ENCODE results near the gene CYP2W1. TPM values are rescaled to one million over a fixed set of nuclear protein-coding genes. Genes with fewer than 3 reads are reported as not detected.

CYP2W1 gene
- total RNA-seq, 1 experiment from 2014 or later, result not detected

- ChIA-PET CTCF (no interaction called here), POLR2A (ENCODE audit: unreplicated experiment) (no interaction called here)
- BruUV-seq (replicated peaks), result no TSS peak
Measured at GRCh38 chr7:984361-985126, 1.6 kb downstream of the CYP2W1 start.

DNA sequence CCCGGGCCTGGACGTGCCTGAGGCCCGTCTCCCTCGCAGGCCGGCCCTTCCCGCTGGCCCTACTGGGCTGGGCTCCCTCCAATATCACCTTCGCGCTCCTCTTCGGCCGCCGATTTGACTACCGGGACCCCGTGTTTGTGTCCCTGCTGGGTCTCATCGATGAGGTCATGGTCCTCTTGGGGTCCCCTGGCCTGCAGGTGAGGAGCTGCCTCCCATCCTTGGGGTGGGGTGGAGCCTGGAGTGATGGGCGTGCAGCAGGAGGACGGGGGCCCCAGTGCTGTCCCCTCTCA is 2.1 kb downstream of the CYP2W1 start:
- Histone ChIP-seq H3K36me3 (ENCODE audit: low read depth, low read length) (no peaks in the 10 kb centered on the region), H3K4me2 (ENCODE audit: low read length) (no peak overlapping the region), H3K9ac (ENCODE audit: low read length) (no peak overlapping the region), H2AFZ (ENCODE audit: low read length) (no peak overlapping the region), H3K27me3 (ENCODE audit: low read length) (no peaks in the 10 kb centered on the region), H3K4me1 (ENCODE audit: insufficient read depth, low read length) (no peaks in the 10 kb centered on the region), H3K27ac (ENCODE audit: low read length) (no peak overlapping the region), H3F3A (ENCODE audit: low read length, unreplicated experiment) (no peaks in the 10 kb centered on the region), H3K9me3 (ENCODE audit: low read length) (no peaks in the 10 kb centered on the region), H3K9me2 (replicated peaks; ENCODE audit: low read length) (no peaks in the 10 kb centered on the region), H3K79me2 (ENCODE audit: low read length) (no peaks in the 10 kb centered on the region), H3K4me3 (ENCODE audit: low read length) (no peak overlapping the region), H4K20me1 (ENCODE audit: low read length) (no peaks in the 10 kb centered on the region)
- intact Hi-C loops (cut with micrococcal nuclease), result no loop called here
- BruUV-seq (replicated peaks), result no TSS peak
- POLR2A ChIA-PET (ENCODE audit: unreplicated experiment), result no interaction called here
- ATAC-seq (no peak), DNase-seq (no peak)
- no peak for TF ChIP-seq EZH2phosphoT487 (IDR thresholded peaks at IDR 0.05; ENCODE audit: borderline replicate concordance, low read length)
- TF ChIP-seq EZH2 (IDR thresholded peaks at IDR 0.05; ENCODE audit: low read length, unreplicated experiment), result no peak
- TF ChIP-seq, protein P1, sequence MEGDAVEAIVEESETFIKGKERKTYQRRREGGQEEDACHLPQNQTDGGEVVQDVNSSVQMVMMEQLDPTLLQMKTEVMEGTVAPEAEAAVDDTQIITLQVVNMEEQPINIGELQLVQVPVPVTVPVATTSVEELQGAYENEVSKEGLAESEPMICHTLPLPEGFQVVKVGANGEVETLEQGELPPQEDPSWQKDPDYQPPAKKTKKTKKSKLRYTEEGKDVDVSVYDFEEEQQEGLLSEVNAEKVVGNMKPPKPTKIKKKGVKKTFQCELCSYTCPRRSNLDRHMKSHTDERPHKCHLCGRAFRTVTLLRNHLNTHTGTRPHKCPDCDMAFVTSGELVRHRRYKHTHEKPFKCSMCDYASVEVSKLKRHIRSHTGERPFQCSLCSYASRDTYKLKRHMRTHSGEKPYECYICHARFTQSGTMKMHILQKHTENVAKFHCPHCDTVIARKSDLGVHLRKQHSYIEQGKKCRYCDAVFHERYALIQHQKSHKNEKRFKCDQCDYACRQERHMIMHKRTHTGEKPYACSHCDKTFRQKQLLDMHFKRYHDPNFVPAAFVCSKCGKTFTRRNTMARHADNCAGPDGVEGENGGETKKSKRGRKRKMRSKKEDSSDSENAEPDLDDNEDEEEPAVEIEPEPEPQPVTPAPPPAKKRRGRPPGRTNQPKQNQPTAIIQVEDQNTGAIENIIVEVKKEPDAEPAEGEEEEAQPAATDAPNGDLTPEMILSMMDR (conservative IDR thresholded peaks at IDR 0.05; ENCODE audit: low read depth, low read length), result no peak
- CTCF ChIA-PET, result no interaction called here

More at GRCh38 chr7:984361-985126, 1.6 kb downstream of the CYP2W1 start:
- no peaks in the 10 kb centered on the region for H4K20me1 ChIP-seq (ENCODE audit: low read length)
- H3K27me3 ChIP-seq (ENCODE audit: low read length), result no peaks in the 10 kb centered on the region
- H3K4me2 ChIP-seq (ENCODE audit: low read length), result no peak overlapping the region
- no peak overlapping the region for H3K4me3 ChIP-seq (ENCODE audit: low read length)
- no peak overlapping the region for H2AFZ ChIP-seq (ENCODE audit: low read length)
- DNase-seq, result no peak
- ATAC-seq, result no peak
- H3K9me2 ChIP-seq (replicated peaks; ENCODE audit: low read length), result no peaks in the 10 kb centered on the region
- no peak for TF ChIP-seq EZH2phosphoT487 (IDR thresholded peaks at IDR 0.05; ENCODE audit: borderline replicate concordance, low read length)
- TF ChIP-seq, protein P1 (conservative IDR thresholded peaks at IDR 0.05; ENCODE audit: low read depth, low read length), result no peak
- no peak for TF ChIP-seq EZH2 (IDR thresholded peaks at IDR 0.05; ENCODE audit: low read length, unreplicated experiment)
- no peaks in the 10 kb centered on the region for H3K79me2 ChIP-seq (ENCODE audit: low read length)
- H3K36me3 ChIP-seq (ENCODE audit: low read depth, low read length), result no peaks in the 10 kb centered on the region
- no peaks in the 10 kb centered on the region for H3F3A ChIP-seq (ENCODE audit: low read length, unreplicated experiment)
- intact Hi-C loops (cut with micrococcal nuclease), result no loop called here
- no peak overlapping the region for H3K27ac ChIP-seq (ENCODE audit: low read length)
- H3K4me1 ChIP-seq (ENCODE audit: insufficient read depth, low read length), result no peaks in the 10 kb centered on the region
- no peaks in the 10 kb centered on the region for H3K9me3 ChIP-seq (ENCODE audit: low read length)
- no peak overlapping the region for H3K9ac ChIP-seq (ENCODE audit: low read length)

GRCh38 chr7:985915-986741 is 3.1 kb downstream of the CYP2W1 start:
- Histone ChIP-seq H3K79me2 (ENCODE audit: low read length) (no peaks in the 10 kb centered on the region), H3K27me3 (ENCODE audit: low read length) (no peaks in the 10 kb centered on the region), H2AFZ (ENCODE audit: low read length) (no peak overlapping the region), H3K4me2 (ENCODE audit: low read length) (no peak overlapping the region), H3K27ac (ENCODE audit: low read length) (no peak overlapping the region), H3K9ac (ENCODE audit: low read length) (no peak overlapping the region), H3K4me1 (ENCODE audit: insufficient read depth, low read length) (no peaks in the 10 kb centered on the region), H4K20me1 (ENCODE audit: low read length) (no peaks in the 10 kb centered on the region), H3K9me3 (ENCODE audit: low read length) (no peaks in the 10 kb centered on the region), H3K9me2 (replicated peaks; ENCODE audit: low read length) (no peaks in the 10 kb centered on the region), H3F3A (ENCODE audit: low read length, unreplicated experiment) (no peaks in the 10 kb centered on the region), H3K36me3 (ENCODE audit: low read depth, low read length) (no peaks in the 10 kb centered on the region), H3K4me3 (ENCODE audit: low read length) (no peak overlapping the region)
- intact Hi-C loops (cut with micrococcal nuclease), result no loop called here
- no TSS peak for BruUV-seq (replicated peaks)
- POLR2A ChIA-PET (ENCODE audit: unreplicated experiment), result no interaction called here
- ATAC-seq (peak; percentile 48), DNase-seq (peak; percentile 37)
- CTCF ChIA-PET, result no interaction called here
- TF ChIP-seq EZH2phosphoT487 (IDR thresholded peaks at IDR 0.05; ENCODE audit: borderline replicate concordance, low read length) (no peak), EZH2 (IDR thresholded peaks at IDR 0.05; ENCODE audit: low read length, unreplicated experiment) (no peak)
- TF ChIP-seq, protein P1 (conservative IDR thresholded peaks at IDR 0.05; ENCODE audit: low read depth, low read length), result no peak

All from PC-3 (cell line).